ENCODE measurements around the gene FAM193B.
"Not testable (repeated sequence)": the region's sequence is repeated elsewhere in the genome, so short reads cannot be mapped to it uniquely, and the experiment has no call there.

The FAM193B gene

GRCh38 chr5:177575488-177575887, 21.1 kb upstream of the FAM193B start:
- no peak for DNase-seq

GRCh38 chr5:177569894-177570293, 15.5 kb upstream of the FAM193B start:
- DNase-seq, result no peak

- DNase-seq, result no peak
Measured at GRCh38 chr5:177568326-177568725, 14.0 kb upstream of the FAM193B start.

GRCh38 chr5:177565046-177565445, 10.7 kb upstream of the FAM193B start:
- DNase-seq, result no peak

- DNase-seq, result not testable (repeated sequence)
Measured at GRCh38 chr5:177559446-177559941, 5.1 kb upstream of the FAM193B start.

GRCh38 chr5:177557796-177558195, 3.4 kb upstream of the FAM193B start:
- no peak for DNase-seq

- no peak for DNase-seq
Measured at GRCh38 chr5:177557041-177557647, 2.8 kb upstream of the FAM193B start.

GRCh38 chr5:177555665-177556064, 1.3 kb upstream of the FAM193B start:
- DNase-seq, result no peak

GRCh38 chr5:177555228-177555627, 865 bp upstream of the FAM193B start:
- no peak for DNase-seq

GRCh38 chr5:177553671-177554429, 513 bp downstream of the FAM193B start:
- no peak for DNase-seq

- DNase-seq, result no peak
Measured at GRCh38 chr5:177552839-177553455, 1.4 kb downstream of the FAM193B start.

GRCh38 chr5:177550122-177550521, 4.2 kb downstream of the FAM193B start:
- DNase-seq, result no peak

GRCh38 chr5:177548495-177548894, 5.9 kb downstream of the FAM193B start:
- no peak for DNase-seq

GRCh38 chr5:177547736-177548135, 6.6 kb downstream of the FAM193B start:
- DNase-seq, result no peak

GRCh38 chr5:177546258-177546741, 8.1 kb downstream of the FAM193B start:
- peak; percentile 27 for DNase-seq

GRCh38 chr5:177545487-177546257, 8.7 kb downstream of the FAM193B start:
- DNase-seq, result peak; percentile 26

- DNase-seq, result no peak
Measured at GRCh38 chr5:177542816-177543465, 11.4 kb downstream of the FAM193B start.

GRCh38 chr5:177540438-177540837, 13.9 kb downstream of the FAM193B start:
- no peak for DNase-seq

- DNase-seq, result no peak
Measured at GRCh38 chr5:177539411-177539810, 15.0 kb downstream of the FAM193B start.

GRCh38 chr5:177538876-177539275, 15.5 kb downstream of the FAM193B start:
- no peak for DNase-seq

GRCh38 chr5:177537389-177538361, 16.7 kb downstream of the FAM193B start:
- DNase-seq, result no peak
